Skeletal muscle cell (primary cell): ENCODE results near the gene CAND2.
"Not testable (repeated sequence)": the region's sequence is repeated elsewhere in the genome, so short reads cannot be mapped to it uniquely, and the experiment has no call there.

ENCODE experiments used
- DNase-seq: peaks from one replicate; pipeline ENCODE4 v3.0.0-alpha.2; 2010; ENCODE audit warnings: low read depth
- H3K4me3 ChIP-seq: 2 replicates; pipeline ENCODE4 v1.5.1; 2011; ENCODE audit warnings: low read depth, mild to moderate bottlenecking, control low read depth, low read length, moderate library complexity

Gene CAND2

DNA sequence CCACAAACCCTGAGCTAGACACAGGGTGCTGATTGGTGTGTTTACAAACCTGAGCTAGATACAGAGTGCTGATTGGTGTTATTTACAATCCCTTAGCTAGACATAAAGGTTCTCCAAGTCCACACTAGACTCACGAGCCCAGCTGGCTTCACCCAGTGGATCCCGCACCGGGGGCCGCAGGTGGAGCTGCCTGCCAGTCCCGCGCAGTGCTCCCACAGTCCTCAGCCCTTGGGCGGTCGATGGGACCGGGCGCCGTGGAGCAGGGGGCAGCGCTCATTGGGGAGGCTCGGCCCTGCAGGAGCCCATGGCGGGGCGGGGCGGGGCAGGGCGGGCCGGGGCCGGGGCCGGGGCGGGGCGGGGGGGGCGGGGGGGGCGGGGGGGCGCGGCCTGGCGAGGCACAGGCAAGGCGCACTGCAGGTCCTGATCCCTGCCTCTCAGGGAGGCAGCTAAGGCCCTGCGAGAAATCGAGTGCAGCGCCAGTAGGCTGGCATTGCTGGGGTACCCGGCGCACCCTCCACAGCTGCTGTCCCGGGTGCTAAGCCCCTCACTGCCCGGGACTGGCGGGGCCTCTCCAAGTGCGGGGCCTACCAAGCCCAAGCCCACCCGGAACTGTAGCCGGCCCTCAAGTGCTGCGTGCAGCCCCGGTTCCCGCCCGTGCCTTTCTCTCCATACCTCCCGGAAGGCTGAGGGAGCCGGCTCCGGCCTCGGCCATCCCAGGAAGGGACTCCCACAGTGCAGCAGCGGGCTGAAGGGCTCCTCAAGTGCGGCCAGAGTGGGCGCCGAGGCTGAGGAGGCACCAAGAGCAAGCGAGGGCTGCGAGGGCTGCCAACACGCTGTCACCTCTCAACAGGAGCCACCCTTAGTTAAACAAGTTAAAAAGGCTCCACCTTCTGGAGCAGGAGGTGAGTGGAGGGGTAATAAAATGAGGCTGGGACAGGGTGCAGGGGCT is 27.6 kb upstream of the CAND2 start:
- no peak overlapping the region for H3K4me3 ChIP-seq
- no peak for DNase-seq

GRCh38 chr3:12769761-12770160 is 26.7 kb upstream of the CAND2 start:
- DNase-seq, result no peak

GRCh38 chr3:12771236-12771635 is 25.2 kb upstream of the CAND2 start:
- no peak overlapping the region for H3K4me3 ChIP-seq
- no peak for DNase-seq

More at GRCh38 chr3:12769761-12770160, 26.7 kb upstream of the CAND2 start:
- no peak overlapping the region for H3K4me3 ChIP-seq

- no peak for DNase-seq
- H3K4me3 ChIP-seq, result no peak overlapping the region
These were observed 24.0 kb upstream of the CAND2 start for GRCh38 chr3:12772462-12772861.

DNA sequence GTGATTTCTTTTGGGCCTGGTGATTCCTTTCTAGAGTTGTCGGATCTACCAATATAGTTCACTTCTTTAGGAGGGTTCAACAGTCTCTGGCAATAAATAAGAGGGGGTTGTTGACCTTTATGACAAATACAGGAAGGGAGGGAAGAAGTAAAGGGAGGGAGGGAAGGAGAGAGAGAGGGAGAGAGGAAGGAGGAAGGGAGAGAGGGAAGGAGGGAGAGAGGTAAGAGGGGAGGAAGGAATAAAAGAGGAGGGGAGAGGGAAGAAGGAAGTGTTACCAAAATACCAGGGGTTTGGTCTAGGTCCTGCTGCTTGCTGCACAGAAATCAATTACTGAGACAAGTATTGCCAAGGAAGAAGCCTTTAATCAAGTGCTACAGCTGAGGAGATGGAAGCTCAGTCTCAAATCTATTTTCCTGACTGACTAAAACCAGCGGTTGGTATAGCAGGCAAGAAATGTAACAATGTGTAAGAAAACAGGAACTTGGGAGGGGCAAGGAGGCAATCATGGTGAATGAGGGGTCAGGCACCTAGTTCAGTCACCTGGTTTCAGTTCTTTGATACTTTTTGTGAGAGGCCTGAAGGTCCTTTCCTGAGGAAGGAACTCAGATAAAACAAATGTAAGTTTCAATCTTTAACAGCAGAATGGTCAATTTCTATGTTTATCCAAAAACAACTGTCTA is 23.3 kb upstream of the CAND2 start:
- H3K4me3 ChIP-seq, result no peak overlapping the region
- no peak for DNase-seq

GRCh38 chr3:12773710-12774086 is 22.8 kb upstream of the CAND2 start:
- H3K4me3 ChIP-seq, result no peak overlapping the region
- no peak for DNase-seq

GRCh38 chr3:12774619-12775018 is 21.9 kb upstream of the CAND2 start:
- H3K4me3 ChIP-seq, result no peak overlapping the region
- no peak for DNase-seq

- H3K4me3 ChIP-seq, result no peak overlapping the region
- DNase-seq, result no peak
These were observed 21.3 kb upstream of the CAND2 start for GRCh38 chr3:12775226-12775625.

- not testable (repeated sequence) for H3K4me3 ChIP-seq, DNase-seq
These were observed 20.5 kb upstream of the CAND2 start for GRCh38 chr3:12775970-12776369.

GRCh38 chr3:12777171-12777570 is 19.3 kb upstream of the CAND2 start:
- no peak for DNase-seq
- no peak overlapping the region for H3K4me3 ChIP-seq

DNA sequence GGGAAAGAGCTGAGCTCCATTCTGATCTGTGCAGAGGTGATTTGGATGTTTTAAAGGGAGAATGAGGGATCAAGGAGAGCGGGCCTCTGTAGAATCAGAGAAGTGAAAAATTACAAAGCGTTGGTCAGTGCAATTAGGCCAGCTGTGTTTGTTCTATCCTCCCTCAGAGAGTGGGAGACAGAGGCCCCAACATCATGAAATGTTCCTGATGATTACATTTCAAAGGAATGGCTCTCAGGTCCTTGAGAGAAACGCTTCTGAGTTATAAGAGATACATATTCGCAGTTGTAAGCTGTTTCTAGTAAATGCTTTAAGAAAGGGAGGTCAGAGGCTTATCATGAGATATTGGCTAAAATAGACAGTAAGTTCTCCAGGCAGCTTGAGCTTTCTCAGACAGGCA is 15.7 kb upstream of the CAND2 start:
- no peak for DNase-seq

GRCh38 chr3:12782172-12782815 is 14.2 kb upstream of the CAND2 start:
- no peak overlapping the region for H3K4me3 ChIP-seq
- no peak for DNase-seq

More for the DNA sequence above, 15.7 kb upstream of the CAND2 start:
- no peak overlapping the region for H3K4me3 ChIP-seq

DNA sequence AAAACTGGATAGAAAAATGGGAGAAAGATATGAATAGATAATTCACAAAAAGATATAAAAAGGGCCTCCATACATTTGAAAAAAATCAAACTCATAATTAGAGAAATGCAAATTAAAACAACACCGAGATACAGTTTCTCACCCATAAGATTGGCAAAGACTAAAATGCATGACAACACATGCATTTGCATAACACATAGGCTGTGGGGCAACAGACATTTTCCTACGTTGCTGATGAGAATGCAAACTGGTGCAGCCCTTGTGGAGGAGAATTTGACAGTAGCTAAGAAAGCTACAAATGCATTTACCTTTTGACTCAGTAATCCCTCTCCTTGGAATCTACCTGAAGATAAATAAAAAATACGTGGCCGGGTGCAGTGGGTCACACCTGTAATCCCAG is 11.4 kb upstream of the CAND2 start:
- DNase-seq, result no peak
- no peak overlapping the region for H3K4me3 ChIP-seq

DNA sequence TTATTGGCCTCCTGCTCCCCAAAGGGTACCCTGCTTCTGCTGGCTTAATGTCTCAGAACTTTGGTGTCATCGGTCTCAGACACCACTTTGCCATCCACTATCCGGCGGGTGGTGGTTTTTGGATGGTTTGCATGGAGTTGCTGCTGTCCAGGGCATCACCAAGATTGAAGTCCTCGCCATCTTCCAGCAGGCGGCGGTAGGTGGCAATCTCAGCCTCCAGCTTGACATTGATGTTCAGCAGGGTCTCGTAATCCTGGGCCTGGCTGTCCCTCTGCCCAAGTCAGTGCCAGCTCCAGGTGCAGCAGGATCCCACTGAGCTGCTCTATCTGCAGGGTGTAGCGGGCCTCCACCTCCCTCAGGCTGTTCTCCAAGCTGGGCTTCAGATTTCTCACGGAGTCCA is 9.1 kb upstream of the CAND2 start:
- not testable (repeated sequence) for DNase-seq, H3K4me3 ChIP-seq

DNA sequence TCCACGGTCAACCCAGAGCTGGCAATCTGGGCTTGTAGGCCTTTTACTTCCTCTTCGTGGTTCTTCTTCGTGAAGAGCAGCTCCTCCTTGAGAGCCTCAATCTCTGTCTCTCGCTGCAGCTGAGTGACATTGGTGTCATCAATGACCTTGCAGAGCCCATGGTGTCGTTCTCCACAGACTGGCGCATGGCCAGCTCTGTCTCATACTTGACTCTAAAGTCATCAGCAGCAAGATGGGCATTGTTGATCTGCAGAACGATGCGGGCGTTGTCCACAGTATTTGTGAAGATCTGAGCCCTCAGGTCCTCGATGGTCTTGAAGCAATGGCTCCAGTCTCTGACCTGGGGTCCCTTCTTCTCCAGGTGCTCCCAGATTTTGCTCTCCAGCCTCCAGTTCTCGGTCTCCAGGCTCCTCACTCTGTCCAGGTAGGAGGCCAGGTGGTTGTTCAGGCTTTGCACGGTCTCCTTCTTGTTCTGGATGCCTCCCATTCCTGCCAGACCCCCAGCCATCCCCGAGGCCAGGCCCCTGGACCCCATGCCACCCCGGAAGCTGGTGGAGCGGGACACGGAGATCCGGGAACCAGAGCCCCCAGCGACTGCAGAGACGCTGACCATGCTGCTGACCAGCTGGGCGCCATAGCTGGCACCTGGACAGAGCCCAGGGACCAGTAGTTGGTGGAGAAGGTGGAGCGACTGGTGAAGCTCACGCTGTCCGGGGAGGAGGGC is 8.4 kb upstream of the CAND2 start:
- DNase-seq, H3K4me3 ChIP-seq: not testable (repeated sequence)

- no peak overlapping the region for H3K4me3 ChIP-seq
- no peak for DNase-seq
These were observed 5.0 kb upstream of the CAND2 start for GRCh38 chr3:12791430-12791829.

DNA sequence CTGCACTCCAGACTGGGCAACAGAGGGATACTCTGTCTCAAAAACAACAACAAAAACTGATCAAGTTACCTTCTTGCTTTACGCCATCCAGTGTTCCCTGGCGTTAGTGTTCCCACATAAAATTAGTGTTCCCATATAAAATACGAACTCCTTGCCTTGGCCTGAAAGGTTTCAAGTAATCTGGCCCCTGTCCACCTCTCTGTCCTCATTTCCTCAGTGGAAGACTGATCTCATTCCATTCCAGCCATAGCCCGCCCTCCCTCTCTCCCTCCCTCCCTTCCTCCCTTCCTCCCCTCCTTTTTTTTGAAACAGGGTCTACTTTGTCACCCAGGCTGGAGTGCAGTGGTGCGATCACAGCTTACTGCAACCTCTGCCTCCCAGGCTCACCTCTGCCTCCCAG is 2.8 kb upstream of the CAND2 start:
- DNase-seq, result no peak
- no peak overlapping the region for H3K4me3 ChIP-seq

- H3K4me3 ChIP-seq, result peak overlapping the region; percentile 58
These were observed 828 bp downstream of the CAND2 start for GRCh38 chr3:12797124-12797891.

More at GRCh38 chr3:12797124-12797891, 828 bp downstream of the CAND2 start:
- no peak for DNase-seq
